Endothelial cell of hepatic sinusoid (primary cell): ENCODE results near the gene CHRM5.
"Not testable (repeated sequence)": the region's sequence is repeated elsewhere in the genome, so short reads cannot be mapped to it uniquely, and the experiment has no call there.

Experiments used
- in situ Hi-C: cut with HindIII; loops from 2 replicates; pipeline ENCODE4 v1.10.0; 2017; ENCODE audit warnings: low sequenced_read_pairs

Gene CHRM5

DNA sequence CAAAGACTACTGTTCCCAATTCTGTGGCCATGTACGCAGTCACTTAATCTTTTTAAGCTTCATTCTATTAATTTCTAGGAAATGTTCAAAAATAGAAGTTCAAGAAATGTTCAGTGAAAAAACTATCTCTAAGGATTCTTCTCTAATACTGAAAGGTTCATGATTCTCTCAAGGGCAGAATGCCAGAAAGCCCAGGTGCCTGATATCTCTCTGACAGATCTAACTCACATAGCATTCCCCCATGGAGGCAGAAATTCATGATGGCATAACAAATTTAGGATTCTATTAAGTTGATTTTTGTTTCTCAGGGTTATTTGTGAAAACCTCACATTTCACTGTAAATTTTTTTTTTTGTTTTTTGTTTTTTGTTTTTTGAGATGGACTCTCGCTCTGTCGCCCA lies 17.5 kb downstream of the CHRM5 start:
- in situ Hi-C loops = loop anchor here (25.0 kb wide), 1 partner anchor 373 kb away; no protein-coding TSS in a partner anchor

DNA sequence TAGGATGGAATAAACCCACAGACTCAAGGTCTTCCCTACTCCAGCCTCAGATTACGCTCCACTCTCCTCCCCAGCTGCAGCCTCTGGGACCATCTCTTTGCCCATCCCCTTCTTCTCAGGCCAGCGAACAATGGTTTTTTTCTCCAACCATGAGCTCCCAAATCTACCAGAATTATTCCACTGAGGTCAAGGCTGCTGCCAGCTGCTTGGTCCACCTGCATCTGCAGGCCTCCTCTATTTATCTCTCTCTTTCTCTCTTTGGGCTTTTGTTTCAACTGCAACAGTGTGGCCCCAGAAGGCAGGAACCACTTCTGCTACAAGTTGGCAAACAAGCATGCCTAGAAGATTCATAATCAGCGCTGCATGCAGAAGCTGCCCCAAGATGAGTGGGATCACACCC lies 19.1 kb downstream of the CHRM5 start:
- in situ Hi-C loops = loop anchor here (25.0 kb wide), 1 partner anchor 375 kb away; no protein-coding TSS in a partner anchor

DNA sequence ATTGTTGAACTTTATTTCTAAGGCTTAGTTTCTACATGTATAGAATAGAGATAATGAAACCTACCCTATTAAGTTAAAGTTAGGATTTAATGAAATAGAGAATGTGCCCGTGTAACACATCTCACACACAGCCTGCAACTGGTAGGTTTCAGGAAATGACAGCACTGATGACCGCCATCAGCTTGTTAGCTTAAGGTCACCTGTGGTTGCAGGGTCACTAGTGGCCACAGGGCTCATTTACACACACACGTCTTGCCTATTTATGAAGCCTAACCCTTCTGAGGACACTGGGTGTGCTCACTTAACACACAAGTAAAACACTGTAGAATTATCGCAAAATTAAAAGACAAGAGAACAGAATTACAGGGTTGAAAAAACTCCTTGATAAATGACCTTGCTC lies 20.1 kb downstream of the CHRM5 start:
- in situ Hi-C loops = loop anchor here (25.0 kb wide), 1 partner anchor 376 kb away; no protein-coding TSS in a partner anchor

DNA sequence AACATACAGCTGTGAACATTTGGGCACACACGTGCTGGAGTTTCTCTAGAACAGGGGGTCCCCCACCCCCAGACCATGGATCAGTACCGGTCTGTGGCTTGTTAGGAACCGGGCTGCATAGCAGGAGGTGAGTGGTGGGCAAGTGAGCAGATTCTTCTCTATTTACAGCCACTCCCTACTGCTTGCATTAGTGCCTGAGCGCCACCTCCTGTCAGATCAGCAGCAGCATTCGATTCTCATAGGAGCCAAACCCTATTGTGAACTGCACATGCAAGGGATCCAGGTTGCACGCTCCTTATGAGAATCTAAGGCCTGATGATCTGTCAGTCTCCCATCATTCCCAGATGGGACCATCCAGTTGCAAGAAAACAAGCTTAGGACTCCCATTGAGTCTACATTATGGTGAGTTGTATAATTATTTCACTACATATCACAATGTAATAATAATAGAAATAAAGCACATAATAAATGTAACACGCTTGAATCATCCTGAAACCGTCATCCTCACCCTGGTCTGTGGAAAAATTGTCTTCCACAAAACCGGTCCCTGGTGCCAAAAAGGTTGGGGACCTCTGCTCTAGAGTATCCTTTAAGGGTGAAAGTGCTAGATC lies 25.8 kb downstream of the CHRM5 start:
- in situ Hi-C loops = loop anchor here (25.0 kb wide), 1 partner anchor 382 kb away; no protein-coding TSS in a partner anchor

DNA sequence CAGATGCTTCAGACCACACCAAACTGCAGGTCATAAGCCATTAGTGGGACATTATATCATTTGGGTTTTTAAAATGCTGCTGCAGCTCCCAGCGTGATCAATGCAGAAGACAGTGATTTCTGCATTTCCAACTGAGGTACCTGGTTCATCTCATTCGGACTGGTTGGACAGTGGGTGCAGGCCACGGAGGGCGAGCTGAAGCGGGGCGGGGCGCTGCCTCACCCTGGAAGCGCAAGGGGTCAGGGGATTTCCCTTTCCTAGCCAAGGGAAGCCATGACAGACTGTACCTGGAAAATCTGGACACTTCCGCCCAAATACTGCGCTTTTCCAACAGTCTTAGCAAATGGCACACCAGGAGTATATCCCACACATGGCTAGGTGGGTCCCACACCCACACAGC lies 27.4 kb downstream of the CHRM5 start:
- in situ Hi-C loops = loop anchor here (25.0 kb wide), 1 partner anchor 383 kb away; no protein-coding TSS in a partner anchor

DNA sequence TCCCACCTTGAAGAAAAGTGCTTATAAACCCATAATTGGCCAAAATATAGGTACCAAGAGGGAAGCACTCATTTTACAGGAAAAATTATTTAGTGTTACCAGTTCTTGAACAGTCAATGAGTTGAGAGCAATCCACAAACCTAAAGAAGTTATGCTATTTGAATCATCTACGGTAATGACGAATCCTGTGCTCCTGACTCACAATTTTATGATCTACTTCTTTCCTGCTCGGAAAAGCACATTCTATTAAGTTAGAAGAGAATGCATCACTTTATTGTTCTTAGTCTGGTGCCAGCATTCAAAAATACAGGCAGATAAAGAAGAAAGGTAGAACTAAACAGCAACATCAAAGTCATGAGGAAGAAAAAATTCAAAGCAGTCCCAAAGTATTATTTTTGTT lies 33.2 kb downstream of the CHRM5 start:
- in situ Hi-C loops = no loop called here

DNA sequence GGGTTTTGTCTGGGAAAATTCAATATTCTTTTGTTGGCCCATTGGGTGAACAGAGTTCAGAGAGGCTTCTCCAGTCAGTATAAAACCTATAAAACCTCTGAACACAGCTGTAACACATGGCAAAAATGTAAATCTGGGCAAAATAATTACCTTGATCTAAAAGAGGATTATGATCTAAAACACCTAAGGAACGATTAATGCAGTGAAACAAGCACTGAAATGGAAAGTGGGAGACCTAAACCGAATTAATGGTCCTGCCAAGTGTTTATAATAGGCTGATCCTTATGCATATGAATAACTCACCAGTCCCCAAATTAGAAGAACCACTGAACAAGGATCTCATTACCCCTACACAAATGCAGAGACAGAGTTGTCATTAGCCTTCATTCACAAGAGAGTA lies 38.1 kb downstream of the CHRM5 start:
- in situ Hi-C loops = no loop called here

DNA sequence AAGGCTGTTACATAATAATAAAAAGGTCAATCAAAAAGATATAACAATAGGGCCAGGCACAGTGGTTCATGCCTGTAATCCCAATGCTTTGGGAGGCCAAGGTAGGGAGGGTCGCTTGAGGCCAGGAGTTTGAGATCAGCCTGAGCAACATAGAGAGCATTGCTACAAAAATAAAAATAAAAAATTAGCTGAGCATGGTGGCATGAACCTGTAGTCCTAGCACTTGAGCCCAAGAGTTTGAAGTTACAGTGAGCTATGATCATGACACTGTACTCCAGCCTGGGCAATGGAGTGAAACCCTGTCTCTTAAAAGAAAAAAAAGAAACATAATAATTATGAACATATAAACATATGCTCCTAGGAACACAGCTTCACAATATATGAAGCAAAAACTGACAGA lies 41.4 kb downstream of the CHRM5 start:
- in situ Hi-C loops = no loop called here

DNA sequence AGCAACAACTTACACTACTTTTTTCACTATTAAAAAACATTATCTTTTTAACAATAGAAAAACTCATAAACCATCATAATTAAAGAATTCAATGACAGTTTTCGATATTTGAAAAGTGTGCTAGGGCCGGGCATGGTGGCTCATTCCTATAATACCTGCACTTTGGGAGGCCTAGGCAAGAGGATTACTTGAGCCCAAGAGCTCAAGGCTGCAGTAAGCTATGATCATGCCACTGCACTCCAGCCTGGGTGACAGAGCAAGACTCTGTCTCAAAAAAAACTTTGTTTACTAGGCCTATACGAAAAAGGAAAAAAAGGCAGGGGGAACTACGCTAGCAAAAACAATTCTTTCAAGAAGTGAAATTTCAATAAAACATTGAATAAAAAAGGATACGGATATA lies 42.6 kb downstream of the CHRM5 start:
- in situ Hi-C loops = no loop called here

DNA sequence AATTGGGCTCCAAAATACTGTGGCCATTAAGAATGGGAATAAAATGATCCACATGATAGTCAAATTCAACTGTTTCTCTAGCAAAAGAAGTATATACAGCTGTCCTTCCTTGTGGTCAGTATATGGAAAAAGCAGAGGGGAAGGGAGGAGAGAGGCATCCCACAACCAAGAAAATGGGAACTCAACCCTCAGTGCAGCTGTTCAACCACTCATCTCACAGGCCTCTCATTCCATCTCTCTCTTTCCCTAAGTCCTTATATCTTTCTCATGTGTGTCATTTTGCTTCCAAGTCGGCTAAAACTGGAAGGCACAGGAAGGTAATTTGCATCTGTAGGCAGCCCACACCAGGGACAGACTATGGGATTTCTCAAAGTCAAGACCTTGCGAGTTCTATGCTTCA lies 43.2 kb downstream of the CHRM5 start:
- in situ Hi-C loops = no loop called here

DNA sequence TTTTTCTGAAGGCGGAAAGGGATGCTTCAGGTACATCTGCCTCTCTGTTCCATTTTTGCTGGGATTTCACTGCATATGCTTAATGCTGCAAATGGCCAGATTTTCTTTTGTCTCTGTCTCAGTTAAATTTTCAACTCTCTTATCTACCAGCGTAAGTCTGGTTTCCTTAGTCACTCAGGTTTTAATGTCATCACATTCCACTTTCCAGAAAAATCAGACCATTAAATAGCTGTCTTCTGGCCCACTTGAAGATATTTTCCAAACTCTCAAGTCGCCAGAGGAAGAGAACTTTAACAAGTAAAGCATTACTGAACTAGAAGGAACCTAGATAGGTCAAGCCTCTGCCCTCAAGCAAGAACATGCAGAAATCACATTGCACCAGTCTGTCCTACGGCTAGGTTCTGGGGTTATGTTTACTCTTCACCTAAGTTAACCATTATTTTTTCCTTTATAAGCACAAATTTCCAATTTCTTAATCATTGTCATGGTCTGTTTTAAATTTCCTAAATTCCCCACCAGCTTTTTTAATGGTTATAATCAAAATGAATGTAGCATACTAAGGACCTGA lies 44.2 kb downstream of the CHRM5 start:
- in situ Hi-C loops = no loop called here

DNA sequence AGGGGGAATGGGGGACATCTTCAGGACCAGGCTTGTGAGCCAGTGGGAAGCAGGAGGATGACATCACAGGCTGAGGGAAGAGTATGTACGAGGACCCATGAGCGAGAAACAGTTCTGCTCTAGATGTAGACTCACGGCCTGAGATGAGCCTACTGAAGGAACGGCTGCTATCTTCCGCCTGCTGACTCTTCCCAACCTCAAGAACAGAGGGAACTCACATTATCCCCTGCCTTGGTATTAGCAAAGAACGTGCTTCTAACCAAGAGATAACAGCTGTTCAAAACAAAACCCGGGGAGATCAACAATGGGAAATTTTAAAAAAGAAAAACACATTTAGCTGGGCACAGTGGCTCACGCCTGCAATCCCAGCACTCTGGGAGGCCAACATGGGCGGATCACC lies 45.4 kb downstream of the CHRM5 start:
- in situ Hi-C loops = no loop called here

DNA sequence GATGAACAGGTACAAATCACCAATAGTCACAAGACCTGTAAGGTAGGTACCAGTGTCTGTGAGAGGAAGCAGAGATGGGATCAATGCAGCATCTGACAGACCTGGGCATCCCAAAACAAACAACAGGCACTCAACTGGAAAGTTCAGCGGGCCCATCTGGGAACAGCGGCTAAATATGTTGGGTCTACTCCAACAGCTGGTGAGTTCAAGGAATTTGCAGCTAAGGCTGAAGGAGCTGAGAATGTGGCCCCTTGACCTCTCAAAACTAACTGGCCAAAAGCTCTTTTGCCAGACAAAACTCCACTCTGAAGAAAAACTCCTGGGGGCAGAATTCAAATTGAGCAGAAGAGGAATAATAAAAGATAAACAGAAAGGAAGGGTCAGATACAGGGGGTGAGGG lies 46.3 kb downstream of the CHRM5 start:
- in situ Hi-C loops = no loop called here

DNA sequence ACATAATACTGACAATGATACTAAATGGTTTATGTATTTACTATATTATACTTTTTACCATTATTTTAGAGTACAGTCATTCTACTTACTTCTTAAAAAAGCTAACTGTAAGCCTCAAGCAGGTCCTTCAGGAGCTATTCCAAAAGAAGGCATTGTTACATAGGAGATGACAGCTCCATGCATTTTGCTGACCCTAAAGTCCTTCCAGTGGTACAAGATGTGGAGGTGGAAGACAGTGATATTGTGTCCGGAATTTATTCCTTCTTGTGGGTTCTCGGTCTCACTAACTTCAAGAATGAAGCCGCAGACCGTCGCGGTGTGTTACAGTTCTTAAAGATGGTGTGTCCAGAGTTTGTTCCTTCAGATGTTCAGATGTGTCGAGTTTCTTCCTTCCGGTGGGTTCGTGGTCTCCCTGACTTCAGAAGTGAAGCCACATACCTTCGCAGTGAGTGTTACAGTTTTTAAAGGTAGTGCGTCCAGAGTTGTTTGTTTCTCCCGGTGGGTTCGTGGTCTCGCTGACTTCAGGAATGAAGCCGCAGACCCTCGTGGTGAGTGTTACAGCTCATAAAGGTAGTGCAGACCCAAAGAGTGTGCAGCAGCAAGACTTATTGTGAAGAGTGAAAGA lies 49.8 kb downstream of the CHRM5 start:
- in situ Hi-C loops = no loop called here

DNA sequence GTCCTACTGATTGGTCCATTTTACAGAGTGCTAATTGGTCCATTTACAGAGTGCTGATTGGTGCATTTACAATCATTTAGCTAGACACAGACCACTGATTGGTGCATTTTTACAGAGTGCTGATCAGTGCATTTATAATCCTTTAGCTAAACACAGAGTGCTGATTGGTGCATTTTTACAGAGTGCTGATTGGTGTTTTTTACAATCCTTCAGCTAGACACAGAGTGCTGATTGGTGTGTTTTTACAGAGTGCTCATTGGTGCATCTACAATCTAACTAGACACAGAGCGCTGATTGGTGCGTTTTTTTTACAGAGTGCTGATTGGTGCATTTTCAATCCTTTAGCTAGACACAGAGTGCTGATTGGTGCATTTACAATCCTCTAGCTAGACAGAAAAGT lies 50.4 kb downstream of the CHRM5 start:
- in situ Hi-C loops = not testable (repeated sequence)

DNA sequence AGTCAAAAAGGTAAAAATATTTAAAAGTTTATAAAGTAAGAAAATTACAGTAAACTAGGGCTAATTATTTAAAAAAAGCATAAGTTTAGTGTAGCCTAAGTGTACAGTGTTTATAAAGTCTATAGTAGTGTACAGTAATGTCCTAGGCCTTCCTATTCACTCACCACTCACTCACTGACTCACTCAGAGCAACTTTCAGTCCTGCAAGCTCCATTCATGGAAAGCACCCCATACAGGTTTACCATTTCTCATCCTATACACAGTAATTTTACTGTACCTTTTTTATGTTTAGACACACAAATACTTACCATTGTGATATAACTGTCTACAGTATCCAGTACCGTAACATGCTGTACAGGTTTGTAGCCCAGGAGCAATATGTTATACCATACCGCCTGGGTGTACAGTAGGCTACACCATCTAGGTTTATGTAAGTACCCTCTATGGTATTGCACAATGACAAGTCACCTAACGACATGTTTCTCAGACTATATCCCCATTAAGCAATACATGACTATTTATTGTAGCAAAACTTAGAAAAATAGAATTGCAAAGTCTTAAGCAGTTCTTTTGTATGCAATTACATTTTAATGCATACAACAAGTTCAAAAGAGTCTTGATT lies 51.2 kb downstream of the CHRM5 start:
- in situ Hi-C loops = no loop called here

DNA sequence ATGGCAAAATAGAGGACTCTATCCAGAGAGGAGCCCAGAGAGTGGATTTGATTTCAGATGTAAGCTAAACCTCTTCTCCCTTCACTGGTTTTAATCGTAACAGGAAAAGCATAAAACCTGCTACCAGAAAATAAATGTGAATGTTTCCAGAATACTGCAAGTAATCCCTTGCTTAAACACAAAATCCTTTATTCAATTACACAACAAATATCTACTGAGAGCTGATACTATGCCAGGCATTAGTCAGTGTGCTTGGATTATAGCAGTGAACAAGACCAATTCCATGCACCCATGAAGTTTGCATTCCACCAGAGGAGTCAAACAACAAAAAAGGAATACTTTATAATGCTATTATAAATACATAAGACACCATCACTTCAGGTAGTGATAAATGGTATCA lies 55.6 kb downstream of the CHRM5 start:
- in situ Hi-C loops = no loop called here

DNA sequence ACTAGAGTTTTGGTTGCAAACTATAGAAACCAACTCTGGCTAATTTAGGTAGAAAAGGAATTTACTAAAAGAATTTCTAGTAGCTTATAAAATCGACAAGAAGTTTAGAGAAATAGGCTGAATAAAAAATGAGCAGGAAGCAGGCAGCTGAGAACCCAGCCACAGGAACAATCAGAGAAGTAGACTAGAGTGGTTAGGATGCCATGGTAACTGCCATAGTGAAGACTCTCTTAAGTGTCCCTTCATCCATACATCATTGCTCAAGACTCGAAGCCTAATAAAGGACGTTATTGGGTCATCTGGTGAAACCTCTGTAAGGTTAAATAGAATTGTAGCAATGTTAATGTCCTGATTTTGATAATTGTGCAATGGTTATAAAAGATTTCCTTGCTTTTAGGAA lies 57.0 kb downstream of the CHRM5 start:
- in situ Hi-C loops = no loop called here

DNA sequence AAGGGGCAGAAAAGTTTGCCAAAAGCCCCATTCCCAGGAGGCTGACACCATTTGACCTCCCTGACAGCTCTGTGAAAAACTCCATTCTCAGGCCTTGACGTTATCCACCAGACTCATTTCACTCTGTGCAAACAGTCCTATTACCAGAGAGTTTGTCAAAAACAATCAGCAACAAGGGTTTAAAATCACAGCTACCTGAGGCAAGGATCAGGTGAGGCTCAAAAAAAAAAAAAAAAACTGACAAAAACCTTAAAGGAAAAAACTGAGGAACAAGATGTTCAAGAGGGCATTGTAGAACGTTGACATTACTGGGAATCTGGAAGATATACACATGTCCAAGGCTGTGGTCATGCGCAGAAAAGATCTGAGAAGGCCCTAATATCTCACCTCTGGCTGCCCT lies 59.3 kb downstream of the CHRM5 start:
- in situ Hi-C loops = no loop called here

DNA sequence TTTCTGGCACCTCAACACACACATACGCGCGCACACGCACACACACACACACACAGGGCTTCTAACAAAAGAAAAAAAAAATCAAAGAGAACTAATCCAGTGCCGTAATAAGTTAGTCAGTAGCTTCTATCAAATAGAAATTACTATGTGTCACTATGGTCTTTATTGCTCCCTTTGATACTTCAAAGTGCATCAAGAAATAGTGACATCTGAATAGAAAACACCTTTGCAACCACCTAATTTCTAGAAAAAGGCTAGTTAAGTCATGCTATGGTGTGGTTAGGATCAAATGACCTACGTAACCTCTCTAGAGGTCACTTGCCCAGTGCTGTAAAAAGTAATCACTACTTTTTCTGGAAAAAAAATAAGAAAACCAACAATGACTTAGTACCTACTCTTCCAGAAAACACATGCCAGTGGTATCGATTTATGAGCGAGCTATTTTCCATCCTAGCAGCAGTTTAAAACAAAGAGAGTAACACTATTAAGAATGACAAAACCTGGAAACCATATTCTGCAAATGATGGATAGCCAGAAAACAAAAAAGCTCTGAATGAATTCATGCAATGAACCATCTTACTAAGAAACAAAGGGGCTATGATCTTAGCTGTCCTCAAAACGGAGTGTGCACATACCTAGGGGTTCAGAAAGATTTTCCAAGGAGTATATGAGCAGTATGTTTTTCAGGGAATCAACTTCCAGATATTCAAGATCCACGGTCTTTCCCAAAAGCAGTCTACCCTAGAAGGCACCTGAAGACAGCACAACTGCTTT lies 63.9 kb downstream of the CHRM5 start:
- in situ Hi-C loops = no loop called here
